SK-N-MC (cell line): ENCODE measurements around the gene MYF5.
"Not testable (repeated sequence)": the region's sequence is repeated elsewhere in the genome, so short reads cannot be mapped to it uniquely, and the experiment has no call there.

ENCODE experiments used
- DNase-seq: peaks from one replicate; pipeline ENCODE4 v3.0.0-alpha.2; 2011; ENCODE audit warnings: low read depth, low spot score
- H3K27ac ChIP-seq: fragments of 200-600 bp; sonication (generic); 2 replicates; pipeline ENCODE4 v1.5.1; 2016; ENCODE audit warnings: mixed run types
- H3K36me3 ChIP-seq: fragments of 200-600 bp; sonication (generic); 2 replicates; pipeline ENCODE4 v1.6.1; 2017; ENCODE audit warnings: antibody characterized with exemption, low read length, mixed read lengths; ENCODE audit not compliant: insufficient read depth
- H3K4me3 ChIP-seq: fragments of 200-600 bp; sonication (generic); 2 replicates; pipeline ENCODE4 v1.5.1; 2016
- H3K9ac ChIP-seq: fragments of 200-600 bp; sonication (generic); 2 replicates; pipeline ENCODE4 v1.8.0; 2017; ENCODE audit warnings: mixed run types, mixed read lengths; ENCODE audit not compliant: insufficient read length
- H3K9me3 ChIP-seq: fragments of 200-600 bp; sonication (generic); 2 replicates; pipeline ENCODE4 v1.6.1; 2017; ENCODE audit warnings: low read depth, mild to moderate bottlenecking, antibody characterized with exemption, low read length, moderate library complexity, mixed read lengths
- EZH2 ChIP-seq: fragments of 200-600 bp; sonication (generic); IDR thresholded peaks from one replicate; pipeline ENCODE4 v1.6.1; 2017; ENCODE audit warnings: antibody characterized with exemption
- FOXP2 ChIP-seq: optimal IDR thresholded peaks from 2 replicates; pipeline ENCODE3; 2011; ENCODE audit warnings: mild to moderate bottlenecking, moderate library complexity; ENCODE audit not compliant: insufficient read depth; ENCODE audit errors: extremely low read length, control extremely low read depth
- POLR2AphosphoS5 ChIP-seq: IDR thresholded peaks from 2 replicates; pipeline ENCODE4 v1.6.1; 2012; ENCODE audit warnings: mild to moderate bottlenecking, low read depth, low read length, borderline replicate concordance

MYF5 gene

DNA sequence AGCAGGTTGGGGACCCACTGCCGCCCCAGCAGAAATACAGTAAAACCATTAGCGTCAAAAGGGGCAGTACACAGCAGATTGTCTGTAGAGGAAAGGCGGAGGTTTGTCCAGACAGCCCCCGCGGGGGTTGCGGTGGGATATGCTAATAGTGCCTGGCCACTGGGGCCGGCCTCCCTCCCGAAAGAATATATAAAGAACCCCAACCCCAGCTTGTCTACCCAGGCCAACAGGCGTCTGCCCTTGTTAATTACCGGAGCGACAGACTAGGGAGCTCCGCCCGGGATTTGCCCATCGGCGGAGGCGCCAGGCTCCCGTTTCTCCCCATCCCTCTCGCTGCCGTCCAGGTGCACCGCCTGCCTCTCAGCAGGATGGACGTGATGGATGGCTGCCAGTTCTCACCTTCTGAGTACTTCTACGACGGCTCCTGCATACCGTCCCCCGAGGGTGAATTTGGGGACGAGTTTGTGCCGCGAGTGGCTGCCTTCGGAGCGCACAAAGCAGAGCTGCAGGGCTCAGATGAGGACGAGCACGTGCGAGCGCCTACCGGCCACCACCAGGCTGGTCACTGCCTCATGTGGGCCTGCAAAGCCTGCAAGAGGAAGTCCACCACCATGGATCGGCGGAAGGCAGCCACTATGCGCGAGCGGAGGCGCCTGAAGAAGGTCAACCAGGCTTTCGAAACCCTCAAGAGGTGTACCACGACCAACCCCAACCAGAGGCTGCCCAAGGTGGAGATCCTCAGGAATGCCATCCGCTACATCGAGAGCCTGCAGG, at the start of gene MYF5:
Gene MYF5 (plus strand): TSS at position 217 of the 774 bp plus-strand sequence. CDS start 152 bp downstream, at position 369.
- DNase-seq: no peak
- no peak within 1 kb of the TSS for H3K9ac ChIP-seq
- no peak within 1 kb of the TSS for H3K4me3 ChIP-seq
- no peak within 1 kb of the TSS for H3K27ac ChIP-seq
- H3K9me3 ChIP-seq: no peaks in the 10 kb centered on the region
- no peak for TF ChIP-seq EZH2
- no peak for TF ChIP-seq POLR2AphosphoS5
- TF ChIP-seq FOXP2: no peak
- no peaks in the 10 kb centered on the region for H3K36me3 ChIP-seq

GRCh38 chr12:80670214-80670613, 46.5 kb upstream of the MYF5 start:
- TF ChIP-seq POLR2AphosphoS5 (no peak), FOXP2 (no peak), EZH2 (no peak)
- Histone ChIP-seq H3K36me3 (no peaks in the 10 kb centered on the region), H3K4me3 (no peak overlapping the region), H3K27ac (no peak overlapping the region), H3K9ac (no peak overlapping the region), H3K9me3 (no peaks in the 10 kb centered on the region)
- no peak for DNase-seq

DNA sequence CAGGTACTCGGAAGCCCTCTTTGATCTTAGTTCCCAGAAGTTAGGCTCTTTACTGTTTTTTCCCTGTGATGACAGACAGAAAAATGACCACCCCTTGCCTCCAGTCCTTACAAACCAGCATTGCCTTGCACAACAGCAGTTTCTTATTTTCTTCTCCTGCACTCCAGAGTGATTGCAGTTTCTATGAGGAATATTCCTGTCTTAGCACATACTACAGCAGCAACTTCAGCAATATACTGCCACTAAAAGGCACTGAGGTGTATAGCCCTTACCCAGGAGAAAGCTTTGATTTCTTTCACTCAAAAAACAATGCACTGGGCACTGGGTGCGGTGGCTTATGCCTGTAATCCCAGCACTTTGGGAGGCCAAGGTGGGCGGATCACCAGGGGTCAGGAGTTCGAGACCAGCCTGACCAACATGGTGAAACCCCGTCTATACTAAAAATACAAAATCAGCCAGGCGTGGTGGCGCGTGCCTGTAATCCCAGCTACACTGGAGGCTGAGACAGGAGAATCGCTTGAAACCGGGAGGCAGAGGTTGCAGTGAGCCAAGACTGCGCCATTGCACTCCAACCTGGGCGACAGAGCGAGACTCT, 40.6 kb upstream of the MYF5 start:
- H3K9me3 ChIP-seq, DNase-seq, H3K9ac ChIP-seq, H3K36me3 ChIP-seq: not testable (repeated sequence)
- Histone ChIP-seq H3K27ac (peak overlapping the region; percentile 52; the same call in 1 of the 2 replicates), H3K4me3 (peak overlapping the region; percentile 26; the same call in 1 of the 2 replicates)

GRCh38 chr12:80676856-80677255, 39.9 kb upstream of the MYF5 start:
- TF ChIP-seq FOXP2: no peak
- TF ChIP-seq EZH2: no peak
- no peak for TF ChIP-seq POLR2AphosphoS5
- no peak overlapping the region for H3K9ac ChIP-seq
- no peak overlapping the region for H3K4me3 ChIP-seq
- no peaks in the 10 kb centered on the region for H3K36me3 ChIP-seq
- DNase-seq: no peak
- H3K9me3 ChIP-seq: no peaks in the 10 kb centered on the region
- no peak overlapping the region for H3K27ac ChIP-seq

DNA sequence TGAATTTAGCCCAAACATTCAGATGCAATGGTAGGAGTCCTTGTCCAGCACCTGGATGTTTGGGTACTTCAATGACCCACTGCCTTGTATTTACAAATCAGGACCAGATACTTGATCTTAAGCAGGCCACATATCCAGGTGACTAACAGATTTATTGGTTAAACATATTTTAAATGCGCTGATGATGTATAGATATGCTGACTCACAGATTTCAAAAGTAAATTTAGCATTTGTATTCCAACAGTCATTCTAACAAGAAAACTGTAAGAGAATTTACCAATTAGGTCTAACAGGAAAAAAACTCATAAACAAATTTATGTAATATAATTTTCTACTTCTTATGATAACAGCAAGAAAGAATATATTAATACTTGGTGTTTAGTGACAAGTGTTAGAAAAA, 38.7 kb upstream of the MYF5 start:
- Histone ChIP-seq H3K4me3 (no peak overlapping the region), H3K9ac (no peak overlapping the region), H3K9me3 (no peaks in the 10 kb centered on the region), H3K36me3 (no peaks in the 10 kb centered on the region), H3K27ac (no peak overlapping the region)
- no peak for DNase-seq
- TF ChIP-seq FOXP2: no peak
- TF ChIP-seq POLR2AphosphoS5: no peak
- TF ChIP-seq EZH2: no peak

DNA sequence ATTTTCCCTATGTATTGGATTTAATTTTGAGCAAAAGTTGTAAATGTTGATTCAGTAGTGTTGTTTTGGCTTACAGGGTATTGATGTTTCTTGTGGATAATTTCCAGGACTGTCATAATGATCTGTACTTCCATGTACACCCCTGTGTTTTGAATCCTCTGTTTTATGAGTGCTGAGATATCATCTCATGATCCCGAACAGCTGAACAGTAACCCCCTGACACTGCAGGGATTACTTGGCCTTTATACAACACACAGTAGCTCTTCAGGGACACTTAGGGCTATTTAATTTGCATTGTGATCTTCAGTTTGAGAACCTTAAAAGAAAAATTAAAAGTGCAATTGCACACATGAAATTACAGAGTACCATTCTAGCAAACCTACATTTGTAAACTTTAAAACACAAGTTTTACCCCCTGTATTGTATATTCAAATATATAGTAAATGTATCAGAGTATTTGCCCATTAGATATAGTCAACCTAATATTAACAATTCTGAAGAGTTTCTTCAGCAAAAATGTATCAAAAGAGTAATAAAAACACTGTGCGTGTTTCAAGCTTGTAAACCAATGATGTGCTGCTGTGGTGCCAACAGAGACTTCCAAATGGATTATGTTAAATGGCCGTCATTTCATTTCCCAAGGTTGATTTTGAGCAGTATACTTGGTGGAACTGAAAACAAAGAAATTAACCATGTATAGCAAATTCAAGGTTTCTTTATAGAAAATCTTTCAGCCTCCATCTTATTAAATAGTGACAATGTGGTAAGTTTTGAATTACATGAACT, 37.2 kb upstream of the MYF5 start:
- no peaks in the 10 kb centered on the region for H3K9me3 ChIP-seq
- H3K4me3 ChIP-seq: no peak overlapping the region
- no peak for DNase-seq
- TF ChIP-seq FOXP2 (no peak), POLR2AphosphoS5 (no peak), EZH2 (no peak)
- no peak overlapping the region for H3K9ac ChIP-seq
- H3K36me3 ChIP-seq: no peaks in the 10 kb centered on the region
- no peak overlapping the region for H3K27ac ChIP-seq

- no peak for DNase-seq
- no peak for TF ChIP-seq EZH2
- TF ChIP-seq POLR2AphosphoS5: no peak
- no peak for TF ChIP-seq FOXP2
- Histone ChIP-seq H3K27ac (peak overlapping the region; percentile 27; the same call in 1 of the 2 replicates), H3K9me3 (no peaks in the 10 kb centered on the region), H3K4me3 (no peak overlapping the region), H3K9ac (no peak overlapping the region), H3K36me3 (no peaks in the 10 kb centered on the region)
These were observed 35.4 kb upstream of the MYF5 start for GRCh38 chr12:80681287-80681686.

GRCh38 chr12:80681786-80682185, 34.9 kb upstream of the MYF5 start:
- H3K9me3 ChIP-seq: no peaks in the 10 kb centered on the region
- TF ChIP-seq POLR2AphosphoS5: no peak
- TF ChIP-seq FOXP2: no peak
- no peak for TF ChIP-seq EZH2

DNA sequence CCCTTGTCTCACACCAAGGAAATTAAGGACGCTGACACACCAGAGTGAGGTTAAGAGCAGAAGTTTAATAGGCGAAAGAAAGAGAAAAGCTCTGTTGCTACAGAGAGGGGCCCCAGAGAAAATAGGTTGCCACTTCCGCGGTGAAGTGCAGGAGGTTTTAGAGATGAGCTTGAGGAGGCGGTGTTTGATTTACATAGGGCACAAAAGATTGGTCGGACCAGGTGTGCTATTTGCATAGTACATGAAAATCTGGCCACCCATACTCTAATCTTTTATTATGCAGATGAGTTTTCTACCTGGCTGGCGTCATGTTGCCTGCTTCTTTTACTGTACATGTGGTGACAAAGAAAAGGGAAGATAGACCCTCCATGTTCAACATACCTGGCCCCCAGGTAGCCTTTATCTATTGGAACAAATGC, 32.6 kb upstream of the MYF5 start:
- H3K36me3 ChIP-seq: no peaks in the 10 kb centered on the region
- H3K9ac ChIP-seq: no peak overlapping the region
- H3K4me3 ChIP-seq: no peak overlapping the region
- no peaks in the 10 kb centered on the region for H3K9me3 ChIP-seq
- no peak for DNase-seq
- TF ChIP-seq FOXP2 (no peak), POLR2AphosphoS5 (no peak), EZH2 (no peak)
- H3K27ac ChIP-seq: no peak overlapping the region

More at GRCh38 chr12:80681786-80682185, 34.9 kb upstream of the MYF5 start:
- Histone ChIP-seq H3K4me3 (no peak overlapping the region), H3K36me3 (no peaks in the 10 kb centered on the region), H3K9ac (no peak overlapping the region), H3K27ac (no peak overlapping the region)
- no peak for DNase-seq
